D341Med (cell line): ENCODE measurements around the gene PCSK6.

Experiments used
- DNase-seq: peaks from one replicate; pipeline ENCODE4 v3.0.0; 2012; ENCODE audit warnings: low spot score

Gene PCSK6

GRCh38 chr15:101489599-101490407 is at the start of gene PCSK6:
TSS of gene PCSK6 (minus strand) at chr15:101489707. CDS start at chr15:101489670, 37 bp downstream.
- peak; percentile 91 for DNase-seq

- peak; percentile 6 for DNase-seq
Measured at GRCh38 chr15:101538996-101539395, 49.5 kb upstream of the PCSK6 start.

- peak; percentile 3 for DNase-seq
Measured at GRCh38 chr15:101538177-101538576, 48.7 kb upstream of the PCSK6 start.

- no peak for DNase-seq
Measured at GRCh38 chr15:101537483-101538080, 48.1 kb upstream of the PCSK6 start.

GRCh38 chr15:101536875-101537405 is 47.4 kb upstream of the PCSK6 start:
- DNase-seq, result no peak

- DNase-seq, result no peak
Measured at GRCh38 chr15:101536166-101536874, 46.8 kb upstream of the PCSK6 start.

GRCh38 chr15:101535170-101535902 is 45.8 kb upstream of the PCSK6 start:
- no peak for DNase-seq

GRCh38 chr15:101534376-101534970 is 45.0 kb upstream of the PCSK6 start:
- no peak for DNase-seq

- no peak for DNase-seq
Measured at GRCh38 chr15:101533371-101534140, 44.0 kb upstream of the PCSK6 start.

- no peak for DNase-seq
Measured at GRCh38 chr15:101532865-101533264, 43.4 kb upstream of the PCSK6 start.

- DNase-seq, result no peak
Measured at GRCh38 chr15:101531170-101531569, 41.7 kb upstream of the PCSK6 start.

- no peak for DNase-seq
Measured at GRCh38 chr15:101530224-101530958, 40.9 kb upstream of the PCSK6 start.

GRCh38 chr15:101528917-101529299 is 39.4 kb upstream of the PCSK6 start:
- DNase-seq, result no peak

- DNase-seq, result no peak
Measured at GRCh38 chr15:101528108-101528916, 38.8 kb upstream of the PCSK6 start.

GRCh38 chr15:101526890-101527289 is 37.4 kb upstream of the PCSK6 start:
- DNase-seq, result no peak

- DNase-seq, result no peak
Measured at GRCh38 chr15:101526442-101526841, 36.9 kb upstream of the PCSK6 start.

GRCh38 chr15:101526021-101526420 is 36.5 kb upstream of the PCSK6 start:
- no peak for DNase-seq

GRCh38 chr15:101525087-101525669 is 35.7 kb upstream of the PCSK6 start:
- no peak for DNase-seq

- DNase-seq, result no peak
Measured at GRCh38 chr15:101523560-101523940, 34.0 kb upstream of the PCSK6 start.
